GM18520 (cell line): ENCODE measurements around the gene OLIG2.

ENCODE experiments used
- ATAC-seq: cut with Tn5 transposase; IDR thresholded peaks from one replicate; pipeline ENCODE4 v1.9.1; 2021; ENCODE audit not compliant: unreplicated experiment

OLIG2 gene

GRCh38 chr21:33063907-33064622, 38.3 kb downstream of the OLIG2 start:
- no peak for ATAC-seq

GRCh38 chr21:33064623-33065390, 39.1 kb downstream of the OLIG2 start:
- no peak for ATAC-seq

- no peak for ATAC-seq
Measured at GRCh38 chr21:33067043-33067442, 41.3 kb downstream of the OLIG2 start.

GRCh38 chr21:33067457-33067856, 41.7 kb downstream of the OLIG2 start:
- ATAC-seq = no peak

DNA sequence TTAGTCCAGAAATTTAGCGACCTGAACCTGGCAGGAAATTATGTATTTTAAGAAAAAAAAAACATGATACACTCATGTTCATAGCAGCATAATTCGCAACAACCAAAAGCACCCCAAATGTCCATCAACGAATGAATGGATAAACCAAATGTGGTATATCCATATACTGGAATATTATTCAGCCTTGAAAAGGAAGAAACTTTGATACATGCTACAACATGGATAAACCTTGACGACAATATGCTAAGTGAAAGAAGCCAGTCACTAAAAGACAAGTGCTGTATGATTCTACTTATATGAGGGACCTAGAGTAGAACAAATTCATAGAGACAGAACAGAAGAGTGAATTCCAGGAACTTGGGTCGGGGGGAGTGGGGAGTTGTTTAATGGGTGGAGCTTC, 43.5 kb downstream of the OLIG2 start:
- ATAC-seq = no peak

- ATAC-seq = no peak
Measured at GRCh38 chr21:33069645-33069993, 43.9 kb downstream of the OLIG2 start.

GRCh38 chr21:33069994-33070743, 44.4 kb downstream of the OLIG2 start, which contains the start of gene OLIG1:
OLIG1 (plus strand) TSS chr21:33070141; CDS start chr21:33070247, 106 bp downstream.
- no peak for ATAC-seq

DNA sequence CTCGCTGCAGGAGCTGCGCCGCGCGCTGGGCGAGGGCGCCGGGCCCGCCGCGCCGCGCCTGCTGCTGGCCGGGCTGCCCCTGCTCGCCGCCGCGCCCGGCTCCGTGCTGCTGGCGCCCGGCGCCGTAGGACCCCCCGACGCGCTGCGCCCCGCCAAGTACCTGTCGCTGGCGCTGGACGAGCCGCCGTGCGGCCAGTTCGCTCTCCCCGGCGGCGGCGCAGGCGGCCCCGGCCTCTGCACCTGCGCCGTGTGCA, 44.9 kb downstream of the OLIG2 start:
- no peak for ATAC-seq

GRCh38 chr21:33070998-33071769, 45.4 kb downstream of the OLIG2 start:
- ATAC-seq = no peak

DNA sequence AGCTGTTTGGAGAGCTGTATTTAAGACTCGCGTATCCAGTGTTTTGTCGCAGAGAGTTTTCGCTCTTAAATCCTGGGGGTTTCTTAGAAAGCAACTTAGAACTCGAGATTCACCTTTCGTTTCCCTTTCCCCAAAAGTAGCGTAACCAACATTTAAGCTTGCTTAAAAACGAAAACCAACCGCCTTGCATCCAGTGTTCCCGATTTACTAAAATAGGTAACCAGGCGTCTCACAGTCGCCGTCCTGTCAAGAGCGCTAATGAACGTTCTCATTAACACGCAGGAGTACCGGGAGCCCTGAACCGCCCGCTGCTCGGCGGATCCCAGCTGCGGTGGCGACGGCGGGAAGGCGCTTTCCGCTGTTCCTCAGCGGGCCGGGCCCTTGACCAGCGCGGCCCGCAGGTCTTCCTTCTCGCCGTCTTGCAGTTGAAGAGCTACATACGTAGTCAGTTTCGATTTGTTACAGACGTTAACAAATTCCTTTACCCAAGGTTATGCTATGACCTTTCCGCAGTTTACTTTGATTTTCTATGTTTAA, 46.1 kb downstream of the OLIG2 start:
- no peak for ATAC-seq

- no peak for ATAC-seq
Measured at GRCh38 chr21:33073636-33074035, 47.9 kb downstream of the OLIG2 start.

DNA sequence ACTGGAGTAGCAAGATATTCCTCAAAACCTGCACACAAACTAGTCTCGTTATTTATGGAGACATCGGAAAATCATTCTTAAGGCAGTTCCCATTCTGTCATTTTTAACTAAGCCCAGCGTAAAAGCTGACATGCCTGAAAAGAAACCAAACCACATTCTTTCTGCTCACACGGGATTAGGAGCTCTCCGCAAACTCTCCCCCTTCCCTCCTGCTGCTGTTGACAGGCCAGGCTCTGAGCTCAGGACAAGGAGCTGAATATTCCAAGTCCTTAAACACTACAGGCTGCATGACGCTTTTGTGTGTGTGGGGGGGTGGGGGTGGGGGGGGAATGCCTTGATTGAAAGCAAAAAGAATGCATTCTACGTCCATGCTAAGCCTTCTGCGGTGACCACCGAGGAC, 49.4 kb downstream of the OLIG2 start:
- no peak for ATAC-seq

DNA sequence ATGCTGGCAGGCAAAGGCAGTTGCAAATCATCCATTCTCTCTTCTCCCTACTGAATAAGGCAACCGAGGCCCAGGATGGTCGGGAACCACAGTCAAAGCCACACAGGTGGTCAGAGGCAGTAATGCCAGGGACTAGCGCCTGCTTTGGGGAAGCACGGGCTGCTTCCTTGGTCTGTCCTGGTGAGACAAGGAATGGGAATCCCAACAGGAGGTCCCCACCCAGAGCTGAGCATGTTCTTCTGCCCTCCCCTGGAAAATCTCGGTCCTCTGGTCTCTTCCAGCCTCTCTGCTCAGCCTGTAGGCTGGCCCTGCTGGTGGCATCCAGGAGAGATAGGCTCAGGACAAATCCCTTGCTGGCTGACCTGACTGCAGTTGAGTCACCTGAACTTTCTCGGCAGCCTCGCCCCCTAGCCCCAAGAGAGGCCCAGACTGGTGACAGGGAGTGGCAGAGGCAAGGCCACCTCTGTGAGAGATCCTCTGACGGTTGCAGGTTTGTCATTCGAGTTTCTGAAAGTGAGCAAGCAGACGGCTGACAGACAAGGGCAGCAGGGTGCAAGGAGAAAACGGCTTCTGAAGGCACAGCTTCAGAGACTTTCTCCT, 50.0 kb downstream of the OLIG2 start:
- no peak for ATAC-seq

GRCh38 chr21:33076600-33077329, 51.0 kb downstream of the OLIG2 start:
- ATAC-seq = no peak
